ENCODE measurements around the gene GRWD1. TPM values are rescaled to one million over a fixed set of nuclear protein-coding genes. Genes with fewer than 3 reads are reported as not detected.

Gene GRWD1
- total RNA-seq, 1 donor from 2014 or later: 34.0 TPM

DNA sequence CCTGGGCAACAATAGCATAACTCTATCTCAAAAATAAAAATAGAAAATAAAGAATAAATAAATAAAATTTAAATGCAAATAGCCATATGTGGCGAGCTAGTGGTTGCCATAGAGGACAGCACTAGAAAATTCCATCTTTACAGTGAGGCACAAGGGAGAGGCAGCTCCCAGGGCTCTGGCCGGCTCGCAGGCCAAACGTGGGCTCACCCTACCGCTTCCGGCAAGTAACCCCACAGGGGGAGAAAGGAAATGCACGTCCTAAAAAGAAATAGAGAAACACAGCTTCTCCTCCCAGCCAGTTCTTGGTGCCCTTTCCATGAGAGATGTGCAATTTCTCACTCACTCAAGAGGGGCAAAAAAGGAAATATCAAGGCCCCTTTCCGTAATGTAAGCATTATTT lies 12.4 kb upstream of the GRWD1 start:
- H3K36me3 Mint-ChIP-seq: peaks cover 16% of the 10 kb centered on the region
- no peak overlapping the region for H3K27ac Mint-ChIP-seq
- peaks cover 5% of the 10 kb centered on the region for H3K9me3 Mint-ChIP-seq
- no peak for DNase-seq (ENCODE audit: low spot score in 2 of 2, unreplicated experiment in 2 of 2)
- H3K4me1 Mint-ChIP-seq: no peaks in the 10 kb centered on the region
- TF ChIP-seq, protein P1, sequence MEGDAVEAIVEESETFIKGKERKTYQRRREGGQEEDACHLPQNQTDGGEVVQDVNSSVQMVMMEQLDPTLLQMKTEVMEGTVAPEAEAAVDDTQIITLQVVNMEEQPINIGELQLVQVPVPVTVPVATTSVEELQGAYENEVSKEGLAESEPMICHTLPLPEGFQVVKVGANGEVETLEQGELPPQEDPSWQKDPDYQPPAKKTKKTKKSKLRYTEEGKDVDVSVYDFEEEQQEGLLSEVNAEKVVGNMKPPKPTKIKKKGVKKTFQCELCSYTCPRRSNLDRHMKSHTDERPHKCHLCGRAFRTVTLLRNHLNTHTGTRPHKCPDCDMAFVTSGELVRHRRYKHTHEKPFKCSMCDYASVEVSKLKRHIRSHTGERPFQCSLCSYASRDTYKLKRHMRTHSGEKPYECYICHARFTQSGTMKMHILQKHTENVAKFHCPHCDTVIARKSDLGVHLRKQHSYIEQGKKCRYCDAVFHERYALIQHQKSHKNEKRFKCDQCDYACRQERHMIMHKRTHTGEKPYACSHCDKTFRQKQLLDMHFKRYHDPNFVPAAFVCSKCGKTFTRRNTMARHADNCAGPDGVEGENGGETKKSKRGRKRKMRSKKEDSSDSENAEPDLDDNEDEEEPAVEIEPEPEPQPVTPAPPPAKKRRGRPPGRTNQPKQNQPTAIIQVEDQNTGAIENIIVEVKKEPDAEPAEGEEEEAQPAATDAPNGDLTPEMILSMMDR (IDR thresholded peaks at IDR 0.05; ENCODE audit: unreplicated experiment): no peak
- H3K4me3 Mint-ChIP-seq: no peak overlapping the region
- H3K27me3 Mint-ChIP-seq (ENCODE audit: low read depth): no peaks in the 10 kb centered on the region

DNA sequence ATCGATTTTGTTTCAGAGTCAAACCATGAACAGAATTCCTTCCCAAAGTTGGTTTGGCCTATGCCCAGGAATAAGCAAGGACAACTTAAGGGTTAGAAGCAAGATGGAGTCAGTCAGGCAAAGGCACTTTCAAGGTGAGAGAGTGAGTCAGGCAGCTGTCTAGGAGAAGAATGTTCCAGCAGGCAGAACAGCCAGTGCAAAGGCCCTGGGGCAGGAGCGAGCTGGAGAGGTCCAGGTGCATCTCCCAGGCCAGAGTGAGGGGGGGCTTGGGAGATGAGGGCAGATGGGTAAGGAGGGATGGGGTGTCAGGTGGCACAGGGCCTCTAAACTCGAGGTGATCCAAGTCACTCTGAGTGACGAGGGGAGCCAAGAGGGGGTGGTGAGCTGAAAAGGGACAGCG lies 9.2 kb upstream of the GRWD1 start:
- Mint-ChIP-seq H3K4me3 (no peak overlapping the region), H3K27ac (no peak overlapping the region)

DNA sequence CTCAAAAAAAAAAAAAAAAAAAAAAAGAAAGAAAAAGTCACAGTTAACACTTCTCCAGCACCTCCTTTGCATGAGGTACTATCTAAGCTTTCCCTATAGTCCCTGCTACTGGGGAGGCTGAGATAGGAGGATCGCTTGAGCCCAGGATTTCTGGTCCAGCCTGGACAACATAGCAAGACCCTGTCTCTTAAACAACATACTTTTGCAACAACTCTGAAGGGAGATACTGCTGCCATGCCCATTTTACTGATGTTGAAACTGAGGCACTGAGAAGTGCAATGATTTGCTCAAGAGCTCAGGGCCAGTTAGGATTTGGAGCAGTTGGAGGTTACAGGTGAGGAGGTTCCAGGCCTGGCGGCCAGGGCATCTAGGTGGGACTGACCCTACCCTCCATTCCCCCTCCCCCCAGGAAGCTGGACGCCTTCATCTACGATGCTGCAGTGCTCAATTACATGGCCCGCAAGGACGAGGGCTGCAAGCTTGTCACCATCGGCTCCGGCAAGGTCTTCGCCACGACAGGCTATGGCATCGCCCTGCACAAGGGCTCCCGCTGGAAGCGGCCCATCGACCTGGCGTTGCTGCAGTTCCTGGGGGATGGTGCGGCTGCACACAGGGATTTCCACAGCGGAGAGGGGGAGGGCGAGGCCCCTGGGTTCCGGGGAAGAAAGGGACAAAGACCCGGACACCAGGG lies 4.3 kb upstream of the GRWD1 start:
- peaks cover 10% of the 10 kb centered on the region for H3K36me3 Mint-ChIP-seq
- H3K4me3 Mint-ChIP-seq: no peak overlapping the region
- no peaks in the 10 kb centered on the region for H3K27me3 Mint-ChIP-seq (ENCODE audit: low read depth)
- peaks cover 15% of the 10 kb centered on the region for H3K4me1 Mint-ChIP-seq
- DNase-seq (ENCODE audit: low spot score in 2 of 2, unreplicated experiment in 2 of 2): no peak
- TF ChIP-seq, protein P1 (IDR thresholded peaks at IDR 0.05; ENCODE audit: unreplicated experiment): no peak
- H3K9me3 Mint-ChIP-seq: no peaks in the 10 kb centered on the region
- H3K27ac Mint-ChIP-seq: no peak overlapping the region

More for the DNA sequence above, 9.2 kb upstream of the GRWD1 start:
- TF ChIP-seq, protein P1 (IDR thresholded peaks at IDR 0.05; ENCODE audit: unreplicated experiment): no peak
- H3K9me3 Mint-ChIP-seq: no peaks in the 10 kb centered on the region
- no peak for DNase-seq (ENCODE audit: low spot score in 2 of 2, unreplicated experiment in 2 of 2)
- H3K27me3 Mint-ChIP-seq (ENCODE audit: low read depth): no peaks in the 10 kb centered on the region
- no peaks in the 10 kb centered on the region for H3K4me1 Mint-ChIP-seq
- peaks cover 3% of the 10 kb centered on the region for H3K36me3 Mint-ChIP-seq

DNA sequence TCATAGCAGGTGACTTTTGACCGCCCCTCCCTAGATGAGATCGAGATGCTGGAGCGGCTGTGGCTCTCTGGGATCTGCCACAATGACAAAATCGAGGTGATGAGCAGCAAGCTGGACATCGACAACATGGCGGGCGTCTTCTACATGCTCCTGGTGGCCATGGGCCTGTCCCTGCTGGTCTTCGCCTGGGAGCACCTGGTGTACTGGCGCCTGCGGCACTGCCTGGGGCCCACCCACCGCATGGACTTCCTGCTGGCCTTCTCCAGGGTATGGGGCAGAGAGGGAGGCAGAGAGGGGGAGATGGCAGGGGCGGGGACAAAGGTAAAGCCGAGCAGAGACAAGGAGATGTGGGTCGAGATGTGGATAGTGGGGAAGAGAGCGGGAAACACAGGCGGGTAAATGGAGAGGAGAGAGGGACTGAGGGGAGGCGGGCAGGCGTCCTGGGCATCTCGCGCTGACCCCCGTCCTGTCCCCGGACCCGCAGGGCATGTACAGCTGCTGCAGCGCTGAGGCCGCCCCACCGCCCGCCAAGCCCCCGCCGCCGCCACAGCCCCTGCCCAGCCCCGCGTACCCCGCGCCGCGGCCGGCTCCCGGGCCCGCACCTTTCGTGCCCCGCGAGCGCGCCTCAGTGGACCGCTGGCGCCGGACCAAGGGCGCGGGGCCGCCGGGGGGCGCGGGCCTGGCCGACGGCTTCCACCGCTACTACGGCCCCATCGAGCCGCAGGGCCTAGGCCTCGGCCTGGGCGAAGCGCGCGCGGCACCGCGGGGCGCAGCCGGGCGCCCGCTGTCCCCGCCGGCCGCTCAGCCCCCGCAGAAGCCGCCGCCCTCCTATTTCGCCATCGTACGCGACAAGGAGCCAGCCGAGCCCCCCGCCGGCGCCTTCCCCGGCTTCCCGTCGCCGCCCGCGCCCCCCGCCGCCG lies 3.4 kb upstream of the GRWD1 start:
- Mint-ChIP-seq H3K36me3 (peaks cover 10% of the 10 kb centered on the region), H3K27ac (no peak overlapping the region), H3K4me3 (no peak overlapping the region), H3K9me3 (no peaks in the 10 kb centered on the region), H3K27me3 (ENCODE audit: low read depth) (no peaks in the 10 kb centered on the region), H3K4me1 (peaks cover 16% of the 10 kb centered on the region)
- TF ChIP-seq, protein P1 (IDR thresholded peaks at IDR 0.05; ENCODE audit: unreplicated experiment): no peak
- DNase-seq (ENCODE audit: low spot score in 2 of 2, unreplicated experiment in 2 of 2): no peak

DNA sequence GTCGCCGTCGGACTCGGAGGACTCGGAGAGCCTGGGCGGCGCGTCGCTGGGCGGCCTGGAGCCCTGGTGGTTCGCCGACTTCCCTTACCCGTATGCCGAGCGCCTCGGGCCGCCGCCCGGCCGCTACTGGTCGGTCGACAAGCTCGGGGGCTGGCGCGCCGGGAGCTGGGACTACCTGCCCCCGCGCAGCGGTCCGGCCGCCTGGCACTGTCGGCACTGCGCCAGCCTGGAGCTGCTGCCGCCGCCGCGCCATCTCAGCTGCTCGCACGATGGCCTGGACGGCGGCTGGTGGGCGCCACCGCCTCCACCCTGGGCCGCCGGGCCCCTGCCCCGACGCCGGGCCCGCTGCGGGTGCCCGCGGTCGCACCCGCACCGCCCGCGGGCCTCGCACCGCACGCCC lies 2.5 kb upstream of the GRWD1 start:
- DNase-seq (ENCODE audit: low spot score in 2 of 2, unreplicated experiment in 2 of 2): no peak
- Mint-ChIP-seq H3K4me1 (peaks cover 16% of the 10 kb centered on the region), H3K36me3 (peaks cover 10% of the 10 kb centered on the region)

More for the DNA sequence above, 2.5 kb upstream of the GRWD1 start:
- Mint-ChIP-seq H3K27ac (no peak overlapping the region), H3K4me3 (no peak overlapping the region), H3K27me3 (ENCODE audit: low read depth) (no peaks in the 10 kb centered on the region), H3K9me3 (no peaks in the 10 kb centered on the region)
- TF ChIP-seq, protein P1 (IDR thresholded peaks at IDR 0.05; ENCODE audit: unreplicated experiment): no peak

All from mesothelial cell of epicardium (in vitro differentiated cells).